Measurements from ENCODE around the gene MLLT10. TPM values are rescaled to one million over a fixed set of nuclear protein-coding genes. Genes with fewer than 3 reads are reported as not detected.
"Not testable (repeated sequence)": the region's sequence is repeated elsewhere in the genome, so short reads cannot be mapped to it uniquely, and the experiment has no call there.

MLLT10 gene
- total RNA-seq, 1 donor: 37.5 TPM

- Histone ChIP-seq H3K4me1 (ENCODE audit: insufficient read depth, low read length) (no peaks in the 10 kb centered on the region), H3K4me3 (ENCODE audit: low read length) (no peak overlapping the region), H3K27me3 (ENCODE audit: insufficient read depth, low read length) (no peaks in the 10 kb centered on the region), H3K9me3 (ENCODE audit: low read depth, low read length) (no peaks in the 10 kb centered on the region)
These were observed 181.6 kb downstream of the MLLT10 start for GRCh38 chr10:21715531-21716195.

DNA sequence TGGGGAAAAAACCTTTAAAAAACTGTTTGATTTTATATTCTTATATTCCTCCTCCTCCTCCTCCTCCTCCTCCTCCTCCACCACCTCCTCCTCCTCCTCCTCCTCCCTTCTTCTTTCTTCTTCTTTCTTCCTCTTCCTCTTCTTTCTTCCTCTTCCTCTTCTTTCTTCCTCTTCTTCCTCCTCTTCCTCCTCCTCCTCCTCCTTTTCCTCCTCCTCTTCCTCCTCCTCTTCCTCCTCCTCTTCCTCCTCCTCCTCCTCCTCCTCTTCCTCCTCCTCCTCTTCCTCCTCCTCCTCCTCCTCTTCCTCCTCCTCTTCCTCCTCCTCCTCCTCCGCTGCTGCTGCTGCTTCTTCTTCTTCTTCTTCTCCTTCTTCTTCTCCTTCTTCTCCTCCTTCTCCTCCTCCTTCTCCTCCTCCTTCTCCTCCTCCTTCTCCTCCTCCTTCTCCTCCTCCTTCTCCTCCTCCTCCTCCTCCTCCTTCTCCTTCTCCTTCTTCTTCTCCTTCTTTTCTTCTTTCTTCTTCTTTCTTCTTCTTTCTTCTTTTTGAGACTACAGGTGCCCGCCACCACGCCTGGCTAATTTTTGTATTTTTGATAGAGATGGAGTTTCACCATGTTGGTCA, 183.5 kb downstream of the MLLT10 start:
- not testable (repeated sequence) for H3K27me3 ChIP-seq (ENCODE audit: insufficient read depth, low read length); H3K9me3 ChIP-seq (ENCODE audit: low read depth, low read length); H3K4me1 ChIP-seq (ENCODE audit: insufficient read depth, low read length); H3K4me3 ChIP-seq (ENCODE audit: low read length)

DNA sequence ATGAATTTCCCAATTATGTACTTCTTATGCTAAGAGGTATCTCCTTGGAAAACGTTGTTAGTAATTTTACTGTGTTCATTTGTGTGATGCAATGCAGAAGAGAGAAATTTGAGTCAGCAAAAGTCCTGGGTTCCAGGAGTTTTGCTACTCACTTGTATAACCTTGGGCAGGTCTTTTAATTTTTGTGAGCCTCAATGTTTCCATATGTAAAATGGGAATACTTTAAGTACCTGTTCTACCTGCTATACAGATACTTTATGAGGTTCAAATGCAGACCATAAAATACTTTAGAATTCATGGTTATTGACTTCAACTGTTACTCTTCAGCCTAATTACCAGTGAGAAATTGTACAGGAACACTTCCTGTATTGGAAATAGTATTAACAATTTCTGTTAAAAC, 185.5 kb downstream of the MLLT10 start:
- Histone ChIP-seq H3K27me3 (ENCODE audit: insufficient read depth, low read length) (no peaks in the 10 kb centered on the region), H3K4me3 (ENCODE audit: low read length) (no peak overlapping the region), H3K9me3 (ENCODE audit: low read depth, low read length) (no peaks in the 10 kb centered on the region), H3K4me1 (ENCODE audit: insufficient read depth, low read length) (peaks cover 1% of the 10 kb centered on the region)

DNA sequence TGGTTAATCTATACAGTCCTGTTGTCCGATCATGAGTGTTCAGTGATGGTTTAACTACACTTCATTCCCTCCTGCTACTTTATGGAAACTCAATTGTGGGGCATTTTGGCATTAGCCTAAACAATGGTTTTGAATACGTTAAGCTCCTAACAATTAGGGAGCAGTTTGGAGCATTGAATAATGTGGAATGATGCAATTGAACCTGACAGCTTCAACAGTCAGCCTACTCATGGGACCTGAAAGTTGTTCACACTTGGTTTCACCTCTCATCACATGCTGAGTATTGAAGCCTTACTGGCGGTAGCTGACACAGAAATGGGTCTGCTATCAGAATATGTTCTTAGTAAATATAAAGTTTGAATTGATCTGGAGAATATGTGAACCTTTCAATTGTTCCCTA, 186.1 kb downstream of the MLLT10 start:
- H3K4me3 ChIP-seq (ENCODE audit: low read length): no peak overlapping the region
- H3K27me3 ChIP-seq (ENCODE audit: insufficient read depth, low read length): no peaks in the 10 kb centered on the region
- peaks cover 6% of the 10 kb centered on the region for H3K4me1 ChIP-seq (ENCODE audit: insufficient read depth, low read length)
- no peaks in the 10 kb centered on the region for H3K9me3 ChIP-seq (ENCODE audit: low read depth, low read length)

GRCh38 chr10:21721000-21721665, 187.1 kb downstream of the MLLT10 start:
- H3K9me3 ChIP-seq (ENCODE audit: low read depth, low read length): no peaks in the 10 kb centered on the region
- no peaks in the 10 kb centered on the region for H3K27me3 ChIP-seq (ENCODE audit: insufficient read depth, low read length)
- no peak overlapping the region for H3K4me3 ChIP-seq (ENCODE audit: low read length)
- peaks cover 11% of the 10 kb centered on the region for H3K4me1 ChIP-seq (ENCODE audit: insufficient read depth, low read length)

- Histone ChIP-seq H3K27me3 (ENCODE audit: insufficient read depth, low read length) (no peaks in the 10 kb centered on the region), H3K4me3 (ENCODE audit: low read length) (no peak overlapping the region), H3K9me3 (ENCODE audit: low read depth, low read length) (no peaks in the 10 kb centered on the region), H3K4me1 (ENCODE audit: insufficient read depth, low read length) (peaks cover 11% of the 10 kb centered on the region)
These were observed 188.2 kb downstream of the MLLT10 start for GRCh38 chr10:21722209-21722608.

- Histone ChIP-seq H3K4me3 (ENCODE audit: low read length) (no peak overlapping the region), H3K4me1 (ENCODE audit: insufficient read depth, low read length) (peaks cover 11% of the 10 kb centered on the region), H3K9me3 (ENCODE audit: low read depth, low read length) (no peaks in the 10 kb centered on the region)
These were observed 190.1 kb downstream of the MLLT10 start for GRCh38 chr10:21724020-21724589.

DNA sequence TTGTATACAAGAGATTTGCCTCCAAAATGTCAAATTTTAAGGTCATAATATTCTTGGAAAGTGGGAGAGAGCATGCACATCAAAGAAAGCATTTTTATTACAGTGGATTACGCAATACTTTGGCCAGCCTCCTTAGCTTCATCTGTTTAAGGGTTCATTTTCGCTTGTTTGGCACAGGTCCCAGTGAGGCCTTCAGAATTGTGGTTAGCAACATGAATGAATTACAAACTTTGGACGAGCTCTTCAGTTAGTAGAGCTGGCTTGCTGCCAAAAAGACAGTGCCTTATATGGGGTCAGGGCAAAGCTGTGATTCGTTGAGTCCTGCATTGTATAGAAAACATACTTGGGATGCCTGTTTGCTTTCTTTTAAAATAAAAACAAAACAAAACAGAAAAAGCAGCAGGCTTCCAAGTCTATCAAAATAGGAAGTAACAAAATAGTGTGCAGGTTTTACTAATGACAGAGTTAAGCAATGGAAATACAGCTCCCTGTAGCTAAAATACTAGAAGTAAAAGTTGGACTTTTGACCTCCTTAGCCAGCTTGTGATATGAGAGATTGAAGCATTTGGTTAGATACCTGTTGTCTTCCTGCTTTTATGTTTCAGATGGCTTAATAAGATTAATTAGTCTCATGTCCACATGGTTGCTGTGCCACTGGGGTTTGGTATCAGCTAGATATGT, 190.8 kb downstream of the MLLT10 start:
- H3K4me3 ChIP-seq (ENCODE audit: low read length): no peak overlapping the region

More at GRCh38 chr10:21724020-21724589, 190.1 kb downstream of the MLLT10 start:
- H3K27me3 ChIP-seq (ENCODE audit: insufficient read depth, low read length): no peaks in the 10 kb centered on the region

DNA sequence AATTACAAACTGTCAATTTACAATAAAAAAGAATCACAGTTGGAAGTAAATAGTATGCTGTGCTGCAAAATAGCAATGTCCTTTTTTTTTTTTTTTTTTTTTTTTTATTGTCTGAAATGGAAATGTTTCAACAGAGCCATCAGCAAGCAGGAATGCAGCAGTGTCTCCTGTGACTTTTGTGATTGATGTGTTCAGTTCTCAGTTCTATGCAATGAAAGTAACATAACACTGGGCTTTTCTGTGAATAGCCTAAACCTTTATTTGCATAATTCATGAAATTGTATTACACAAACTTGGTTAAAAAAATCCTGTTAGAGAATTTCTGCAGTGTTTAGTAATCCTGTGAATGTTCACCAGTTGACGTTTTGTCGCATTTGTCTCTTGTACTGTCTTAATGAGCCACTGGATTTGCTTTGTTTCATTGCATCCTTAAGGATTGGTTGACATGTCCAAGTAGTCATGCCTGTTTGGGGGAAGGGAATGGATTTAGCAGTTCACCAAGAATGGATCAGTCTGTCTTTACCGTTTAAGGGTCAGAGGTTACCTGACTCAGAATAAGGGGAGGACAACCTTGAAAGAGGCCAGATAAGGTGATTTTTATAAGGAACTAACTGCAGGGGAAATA, 192.7 kb downstream of the MLLT10 start:
- Histone ChIP-seq H3K9me3 (ENCODE audit: low read depth, low read length) (no peaks in the 10 kb centered on the region), H3K4me1 (ENCODE audit: insufficient read depth, low read length) (peaks cover 11% of the 10 kb centered on the region), H3K27me3 (ENCODE audit: insufficient read depth, low read length) (no peaks in the 10 kb centered on the region), H3K4me3 (ENCODE audit: low read length) (no peak overlapping the region)

More for the DNA sequence above, 190.8 kb downstream of the MLLT10 start:
- Histone ChIP-seq H3K4me1 (ENCODE audit: insufficient read depth, low read length) (peaks cover 11% of the 10 kb centered on the region), H3K9me3 (ENCODE audit: low read depth, low read length) (no peaks in the 10 kb centered on the region), H3K27me3 (ENCODE audit: insufficient read depth, low read length) (no peaks in the 10 kb centered on the region)

DNA sequence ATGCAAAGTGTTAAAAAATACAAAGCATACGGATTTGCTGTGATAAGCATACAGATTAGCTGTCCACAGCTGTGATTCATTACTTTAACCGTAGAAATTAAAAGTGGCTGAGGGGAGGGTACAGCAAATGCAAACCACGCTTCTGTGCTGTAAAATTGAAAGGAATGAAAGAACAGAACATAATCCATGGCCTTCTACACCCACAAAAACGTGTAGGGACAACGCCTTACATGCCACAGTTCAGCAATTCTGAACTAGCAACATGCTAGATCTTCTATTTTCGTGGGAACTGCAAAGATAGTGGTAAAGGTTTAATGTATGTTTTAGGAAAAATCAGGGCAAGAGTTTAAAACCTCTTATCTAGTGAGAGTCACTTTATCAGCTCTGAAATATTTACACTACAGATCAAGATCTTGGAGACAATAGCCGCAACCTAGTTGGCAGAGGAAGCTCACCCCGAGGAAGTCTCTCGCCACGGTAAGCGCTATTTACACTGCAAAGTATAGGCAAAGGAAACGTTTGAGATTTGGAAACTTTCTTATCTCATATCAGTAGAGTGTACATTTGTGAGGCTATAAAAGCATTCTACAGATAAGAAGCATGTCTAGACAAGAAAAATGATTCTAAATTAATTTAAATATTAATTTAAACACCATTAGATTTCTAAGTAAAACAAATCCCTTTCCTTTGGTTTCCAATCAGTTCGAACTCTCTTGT, 193.6 kb downstream of the MLLT10 start:
- Histone ChIP-seq H3K9me3 (ENCODE audit: low read depth, low read length) (no peaks in the 10 kb centered on the region), H3K27me3 (ENCODE audit: insufficient read depth, low read length) (no peaks in the 10 kb centered on the region), H3K4me3 (ENCODE audit: low read length) (no peak overlapping the region), H3K4me1 (ENCODE audit: insufficient read depth, low read length) (peaks cover 11% of the 10 kb centered on the region)

- Histone ChIP-seq H3K4me1 (ENCODE audit: insufficient read depth, low read length) (peaks cover 11% of the 10 kb centered on the region), H3K4me3 (ENCODE audit: low read length) (no peak overlapping the region), H3K9me3 (ENCODE audit: low read depth, low read length) (no peaks in the 10 kb centered on the region), H3K27me3 (ENCODE audit: insufficient read depth, low read length) (no peaks in the 10 kb centered on the region)
These were observed 194.6 kb downstream of the MLLT10 start for GRCh38 chr10:21728618-21729017.

DNA sequence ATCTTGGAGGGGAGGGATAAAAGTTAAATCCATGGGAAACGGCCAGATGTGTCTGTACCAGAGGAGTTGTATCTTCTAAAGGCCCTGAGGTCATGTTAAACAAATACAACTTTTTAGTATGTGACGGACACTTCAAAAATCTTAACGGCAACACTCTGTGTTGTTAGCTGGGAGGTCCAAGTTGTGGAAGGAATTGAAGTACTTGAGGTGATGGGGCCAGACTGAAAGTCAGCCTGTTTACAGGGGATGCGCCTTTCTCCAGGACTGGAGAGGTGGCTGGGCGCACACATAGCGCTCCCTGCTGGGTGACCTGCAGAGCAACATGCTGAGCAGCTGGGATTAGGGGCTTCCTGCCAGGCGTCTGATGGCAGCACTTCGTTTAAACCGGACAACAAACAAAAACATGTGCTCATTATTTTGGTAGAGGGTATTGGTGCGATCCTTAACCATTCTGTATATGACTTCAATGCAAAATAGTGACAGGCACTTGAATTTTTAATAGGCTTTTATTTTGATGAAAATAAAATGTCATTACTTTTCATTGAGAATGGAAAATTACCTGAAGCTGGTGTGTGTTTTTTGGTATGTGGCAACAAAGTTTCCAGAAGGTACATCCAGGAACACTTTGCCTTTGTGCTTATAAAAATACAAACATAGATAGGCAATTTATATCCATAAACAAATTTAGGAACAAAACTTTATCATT, 198.2 kb downstream of the MLLT10 start:
- Histone ChIP-seq H3K4me3 (ENCODE audit: low read length) (no peak overlapping the region), H3K27me3 (ENCODE audit: insufficient read depth, low read length) (no peaks in the 10 kb centered on the region), H3K9me3 (ENCODE audit: low read depth, low read length) (no peaks in the 10 kb centered on the region), H3K4me1 (ENCODE audit: insufficient read depth, low read length) (peaks cover 8% of the 10 kb centered on the region)

GRCh38 chr10:21733710-21734109, 199.7 kb downstream of the MLLT10 start:
- no peaks in the 10 kb centered on the region for H3K27me3 ChIP-seq (ENCODE audit: insufficient read depth, low read length)
- H3K9me3 ChIP-seq (ENCODE audit: low read depth, low read length): no peaks in the 10 kb centered on the region
- peaks cover 9% of the 10 kb centered on the region for H3K4me1 ChIP-seq (ENCODE audit: insufficient read depth, low read length)
- H3K4me3 ChIP-seq (ENCODE audit: low read length): no peak overlapping the region

DNA sequence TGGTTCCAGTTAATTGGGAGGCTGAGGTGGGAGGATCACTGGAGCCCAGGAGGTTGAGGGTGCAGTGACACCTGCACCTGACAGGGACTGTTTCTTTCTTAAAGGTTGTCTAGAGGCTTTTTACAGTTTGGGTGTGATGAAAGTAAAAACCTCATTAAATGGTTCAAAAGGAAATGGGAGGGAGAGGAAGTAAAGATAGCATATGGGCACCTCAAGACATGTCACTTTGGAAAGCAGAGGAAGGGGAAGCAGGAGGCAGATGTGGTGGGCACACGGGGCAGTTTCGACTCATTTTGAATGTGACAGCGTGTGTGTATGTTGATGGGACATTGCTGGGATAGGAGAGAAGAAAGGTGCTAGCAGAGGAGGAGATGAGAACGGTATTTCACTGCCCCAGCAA, 203.1 kb downstream of the MLLT10 start:
- H3K27me3 ChIP-seq (ENCODE audit: insufficient read depth, low read length): no peaks in the 10 kb centered on the region
- no peak overlapping the region for H3K4me3 ChIP-seq (ENCODE audit: low read length)
- peaks cover 9% of the 10 kb centered on the region for H3K4me1 ChIP-seq (ENCODE audit: insufficient read depth, low read length)
- no peaks in the 10 kb centered on the region for H3K9me3 ChIP-seq (ENCODE audit: low read depth, low read length)
